NB4 (cell line): ENCODE measurements around the gene NCOA1.

Experiments used
- DNase-seq: peaks from one replicate; pipeline ENCODE4 v3.0.0; 2010; ENCODE audit warnings: low read depth
- H3K4me3 ChIP-seq: one replicate; pipeline ENCODE4 v1.5.1; 2011; ENCODE audit warnings: mild to moderate bottlenecking, low read depth, low read length, moderate library complexity
- MAX ChIP-seq: IDR thresholded peaks from 2 replicates; pipeline ENCODE4 v1.6.1; 2011; ENCODE audit warnings: low read depth, low read length
- MYC ChIP-seq: IDR thresholded peaks from 2 replicates; pipeline ENCODE4 v1.6.1; 2011; ENCODE audit warnings: low read depth, low read length
- POLR2A ChIP-seq: IDR thresholded peaks from 2 replicates; pipeline ENCODE4 v1.6.1; 2011; ENCODE audit warnings: mild to moderate bottlenecking; ENCODE audit not compliant: insufficient read length; ENCODE audit errors: extremely low read depth
- TF ChIP-seq, protein P1 (sequence below): IDR thresholded peaks from one replicate; pipeline ENCODE4 v1.5.1; 2012; ENCODE audit warnings: low read depth, low read length

The NCOA1 gene

DNA sequence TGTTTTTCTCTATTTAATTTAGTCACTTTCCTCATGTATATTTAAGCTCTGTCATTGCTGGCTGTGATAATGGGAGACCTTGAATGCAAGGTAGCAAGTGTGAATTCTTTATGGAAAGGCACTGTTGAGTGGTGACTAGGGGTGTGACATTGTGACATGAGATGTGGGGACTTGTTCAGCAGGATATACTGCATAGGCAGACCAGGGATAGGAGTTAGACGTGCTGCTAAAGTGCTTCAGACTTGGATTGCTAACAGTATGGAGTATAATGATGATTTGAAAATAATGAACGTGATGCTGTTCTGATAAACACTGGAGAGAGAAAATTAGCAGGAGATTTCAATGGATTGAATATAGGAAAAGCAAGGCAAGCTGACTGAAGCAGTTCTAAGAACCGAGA, 135.1 kb downstream of the NCOA1 start:
- DNase-seq: no peak
- TF ChIP-seq MYC (no peak), MAX (no peak), POLR2A (no peak)
- TF ChIP-seq, protein P1, sequence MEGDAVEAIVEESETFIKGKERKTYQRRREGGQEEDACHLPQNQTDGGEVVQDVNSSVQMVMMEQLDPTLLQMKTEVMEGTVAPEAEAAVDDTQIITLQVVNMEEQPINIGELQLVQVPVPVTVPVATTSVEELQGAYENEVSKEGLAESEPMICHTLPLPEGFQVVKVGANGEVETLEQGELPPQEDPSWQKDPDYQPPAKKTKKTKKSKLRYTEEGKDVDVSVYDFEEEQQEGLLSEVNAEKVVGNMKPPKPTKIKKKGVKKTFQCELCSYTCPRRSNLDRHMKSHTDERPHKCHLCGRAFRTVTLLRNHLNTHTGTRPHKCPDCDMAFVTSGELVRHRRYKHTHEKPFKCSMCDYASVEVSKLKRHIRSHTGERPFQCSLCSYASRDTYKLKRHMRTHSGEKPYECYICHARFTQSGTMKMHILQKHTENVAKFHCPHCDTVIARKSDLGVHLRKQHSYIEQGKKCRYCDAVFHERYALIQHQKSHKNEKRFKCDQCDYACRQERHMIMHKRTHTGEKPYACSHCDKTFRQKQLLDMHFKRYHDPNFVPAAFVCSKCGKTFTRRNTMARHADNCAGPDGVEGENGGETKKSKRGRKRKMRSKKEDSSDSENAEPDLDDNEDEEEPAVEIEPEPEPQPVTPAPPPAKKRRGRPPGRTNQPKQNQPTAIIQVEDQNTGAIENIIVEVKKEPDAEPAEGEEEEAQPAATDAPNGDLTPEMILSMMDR: no peak

GRCh38 chr2:24628746-24629145, 137.7 kb downstream of the NCOA1 start:
- no peak for DNase-seq
- H3K4me3 ChIP-seq: no peak overlapping the region
- TF ChIP-seq POLR2A (no peak), MYC (no peak), MAX (no peak)
- TF ChIP-seq, protein P1: no peak

More for the DNA sequence above, 135.1 kb downstream of the NCOA1 start:
- no peak overlapping the region for H3K4me3 ChIP-seq

DNA sequence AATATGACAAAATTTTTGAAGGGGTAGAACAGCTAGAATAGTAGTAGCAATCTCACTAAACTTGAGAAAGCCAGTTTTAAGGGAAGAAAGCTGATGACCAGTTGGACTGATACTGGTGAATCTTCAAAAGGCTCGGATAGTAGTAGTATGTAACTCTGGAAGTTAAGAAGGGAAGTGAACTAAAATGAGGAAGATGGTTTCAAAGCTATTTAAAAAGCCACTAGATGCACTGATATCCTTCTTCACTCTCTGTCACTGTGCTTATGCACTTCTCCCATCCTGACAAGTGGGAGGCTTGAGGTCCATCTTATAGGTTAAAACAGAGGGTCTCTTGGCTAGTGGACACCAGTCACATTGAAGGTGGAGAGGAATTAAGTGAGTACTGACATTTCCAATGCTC, 141.1 kb downstream of the NCOA1 start:
- no peak for TF ChIP-seq MAX
- TF ChIP-seq, protein P1: no peak
- no peak for TF ChIP-seq MYC
- no peak for TF ChIP-seq POLR2A
- peak; percentile 36 for DNase-seq

GRCh38 chr2:24635181-24635580, 144.1 kb downstream of the NCOA1 start:
- DNase-seq: no peak
- H3K4me3 ChIP-seq: no peak overlapping the region
- no peak for TF ChIP-seq MAX
- no peak for TF ChIP-seq POLR2A

More for the DNA sequence above, 141.1 kb downstream of the NCOA1 start:
- H3K4me3 ChIP-seq: no peak overlapping the region

DNA sequence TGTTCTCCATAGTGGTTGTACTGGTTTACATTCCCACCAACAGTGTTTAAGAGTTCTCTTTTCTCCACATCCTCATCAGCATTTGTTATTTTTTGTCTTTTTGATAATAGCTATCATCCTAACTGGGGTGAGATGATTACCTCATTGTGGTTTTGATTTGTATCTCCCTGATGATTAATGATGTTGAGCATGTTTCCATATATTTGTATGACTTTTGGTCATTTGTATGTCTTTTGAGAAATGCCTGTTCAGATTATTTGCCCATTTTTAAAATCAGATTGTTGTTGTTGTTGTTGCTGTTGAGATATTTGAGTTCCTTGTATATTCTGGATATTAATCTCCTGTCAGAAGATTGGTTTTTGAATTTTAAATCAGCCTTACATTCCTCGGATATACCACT, 147.5 kb downstream of the NCOA1 start:
- TF ChIP-seq POLR2A (no peak), MYC (no peak), MAX (no peak)
- TF ChIP-seq, protein P1: no peak

DNA sequence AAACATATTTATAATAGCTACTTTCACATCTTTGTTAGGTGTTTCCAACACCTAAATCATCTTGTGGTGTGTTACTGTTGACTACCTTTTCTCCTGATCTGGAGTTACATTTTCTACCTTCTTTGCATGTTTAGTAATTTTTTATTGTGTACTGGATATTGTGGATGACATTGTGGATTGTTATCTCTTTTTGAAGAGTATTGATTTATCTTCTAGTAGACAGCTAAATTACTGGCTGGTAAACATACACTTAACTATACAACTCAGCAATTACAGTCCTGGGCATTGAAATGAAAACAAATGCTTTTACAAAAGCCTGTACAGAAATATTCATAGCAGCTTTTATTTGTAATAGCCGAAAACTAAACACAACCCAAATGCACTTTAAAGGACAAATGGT, 151.3 kb downstream of the NCOA1 start:
- DNase-seq: no peak
- no peak for TF ChIP-seq POLR2A
- TF ChIP-seq, protein P1: no peak
- no peak for TF ChIP-seq MYC
- TF ChIP-seq MAX: no peak
- no peak overlapping the region for H3K4me3 ChIP-seq

More for the DNA sequence above, 147.5 kb downstream of the NCOA1 start:
- no peak for DNase-seq
- H3K4me3 ChIP-seq: no peak overlapping the region
